Activated T-cell treated with anti-CD3 and anti-CD28 coated beads, Interleukin-2, amount 50 U/mL, for 72 hours (primary cell): ENCODE measurements around the gene PSMD9. TPM values are rescaled to one million over a fixed set of nuclear protein-coding genes. Genes with fewer than 3 reads are reported as not detected.

ENCODE experiments used
- ATAC-seq, 2 donors: fragments of 150-1000 bp; cut with Tn5 transposase; replicated peaks in 1 of 2; 2 replicates each; pipeline ENCODE4 v1.10.0; 2021; ENCODE audit warnings: moderate library complexity in 2 of 2, mild to moderate bottlenecking in 1 of 2
- DNase-seq, 2 donors: peaks; one replicate each; pipeline ENCODE4 v3.0.0; 2021 to 2022; ENCODE audit warnings: mixed read lengths in 1 of 2
- H3K27ac Mint-ChIP-seq: one replicate; pipeline ENCODE4 v1.8.0; 2022; ENCODE audit warnings: mild to moderate bottlenecking, moderate library complexity, mixed read lengths
- H3K27me3 Mint-ChIP-seq: one replicate; pipeline ENCODE4 v1.8.0; 2022; ENCODE audit warnings: low read depth, mixed read lengths
- H3K36me3 Mint-ChIP-seq, 2 donors: one replicate each; pipeline ENCODE4 v1.8.0; 2022; ENCODE audit warnings: mixed read lengths in 2 of 2, mild to moderate bottlenecking in 1 of 2; ENCODE audit not compliant: insufficient read depth in 2 of 2
- H3K4me1 Mint-ChIP-seq: one replicate; pipeline ENCODE4 v1.8.0; 2022; ENCODE audit warnings: low read depth, mixed read lengths
- H3K4me3 Mint-ChIP-seq, 2 donors: one replicate each; pipeline ENCODE4 v1.8.0; 2022; ENCODE audit warnings: mild to moderate bottlenecking in 2 of 2, mixed read lengths in 2 of 2, moderate library complexity in 2 of 2
- H3K9me3 Mint-ChIP-seq, 2 donors: one replicate each; pipeline ENCODE4 v1.8.0; 2022; ENCODE audit warnings: mixed read lengths in 2 of 2
- total RNA-seq, 2 donors: library from RNA; stranded (reverse); gene quantifications; one replicate each; pipeline ENCODE4 v1.2.3, GENCODE V29; 2022

Gene PSMD9
- total RNA-seq, 2 donors from 2014 or later: 56.9 to 85.7 TPM

DNA sequence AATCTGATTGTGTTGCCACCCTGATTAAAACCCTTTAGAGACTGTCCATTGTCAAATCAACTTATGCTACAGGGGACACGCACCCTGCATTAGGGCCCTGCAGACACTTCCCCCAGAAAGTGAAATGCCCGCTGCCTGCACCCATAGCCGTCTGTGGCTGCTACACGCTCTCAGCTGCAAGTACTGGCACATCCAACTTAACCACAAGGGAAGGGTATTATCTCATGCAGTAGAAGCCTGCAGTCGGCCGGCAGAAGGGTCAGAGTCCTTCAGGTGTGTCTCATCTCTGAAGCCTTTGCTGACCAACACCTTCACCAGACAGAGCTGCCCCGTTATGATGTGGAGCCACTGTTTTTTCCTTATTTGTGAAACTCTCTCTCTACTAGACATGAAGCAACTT is 50.6 kb downstream of the PSMD9 start:
- ATAC-seq (no peak), DNase-seq (no peak)
- Mint-ChIP-seq H3K4me1 (peaks cover 8% of the 10 kb centered on the region), H3K27ac (no peak overlapping the region), H3K36me3 (peaks cover 1 to 2% of the 10 kb centered on the region in 2 donors), H3K4me3 (no peak overlapping the region), H3K9me3 (peaks cover 0 to 1% of the 10 kb centered on the region in 2 donors), H3K27me3 (no peaks in the 10 kb centered on the region)

DNA sequence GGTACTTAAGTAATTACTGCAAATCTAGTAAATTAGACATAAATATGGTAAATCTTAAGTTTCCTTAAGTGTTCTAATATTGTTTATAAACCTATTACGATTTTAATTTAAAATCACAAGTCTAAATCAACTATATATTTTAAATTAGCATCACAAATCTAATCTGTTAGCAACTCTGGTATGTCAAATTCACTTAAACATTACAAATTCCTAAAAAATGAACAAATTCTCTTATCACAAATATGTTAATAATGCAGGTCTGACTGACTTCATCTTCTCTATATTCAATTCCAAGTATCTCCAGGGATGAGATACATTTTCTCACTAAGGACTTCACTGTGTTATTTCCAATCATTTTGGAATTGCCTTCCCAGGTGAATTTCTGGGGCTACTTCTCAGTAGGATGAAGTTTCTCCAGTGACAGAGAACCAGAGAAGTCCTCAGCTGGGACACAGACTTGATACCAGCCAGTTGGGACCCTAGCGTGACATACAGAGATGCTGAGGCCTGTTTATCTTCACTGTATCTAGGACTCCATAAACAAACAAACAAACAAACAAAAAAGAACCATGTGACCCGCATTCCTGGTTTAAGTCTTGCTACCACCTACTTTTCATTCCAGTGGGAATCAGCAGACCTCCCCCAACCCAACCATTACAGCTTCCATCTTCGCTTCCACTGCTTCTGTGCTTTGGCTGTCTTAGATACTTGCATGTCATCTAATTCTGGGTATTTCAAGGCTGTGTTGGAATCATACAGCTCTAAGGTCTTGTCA is 51.6 kb downstream of the PSMD9 start:
- H3K36me3 Mint-ChIP-seq: peaks cover 1 to 2% of the 10 kb centered on the region in 2 donors
- H3K4me1 Mint-ChIP-seq: peaks cover 8% of the 10 kb centered on the region
- no peak overlapping the region for H3K4me3 Mint-ChIP-seq
- H3K27me3 Mint-ChIP-seq: no peaks in the 10 kb centered on the region
- H3K27ac Mint-ChIP-seq: no peak overlapping the region
- no peak for ATAC-seq
- no peak for DNase-seq
- peaks cover 0 to 1% of the 10 kb centered on the region in 2 donors for H3K9me3 Mint-ChIP-seq

DNA sequence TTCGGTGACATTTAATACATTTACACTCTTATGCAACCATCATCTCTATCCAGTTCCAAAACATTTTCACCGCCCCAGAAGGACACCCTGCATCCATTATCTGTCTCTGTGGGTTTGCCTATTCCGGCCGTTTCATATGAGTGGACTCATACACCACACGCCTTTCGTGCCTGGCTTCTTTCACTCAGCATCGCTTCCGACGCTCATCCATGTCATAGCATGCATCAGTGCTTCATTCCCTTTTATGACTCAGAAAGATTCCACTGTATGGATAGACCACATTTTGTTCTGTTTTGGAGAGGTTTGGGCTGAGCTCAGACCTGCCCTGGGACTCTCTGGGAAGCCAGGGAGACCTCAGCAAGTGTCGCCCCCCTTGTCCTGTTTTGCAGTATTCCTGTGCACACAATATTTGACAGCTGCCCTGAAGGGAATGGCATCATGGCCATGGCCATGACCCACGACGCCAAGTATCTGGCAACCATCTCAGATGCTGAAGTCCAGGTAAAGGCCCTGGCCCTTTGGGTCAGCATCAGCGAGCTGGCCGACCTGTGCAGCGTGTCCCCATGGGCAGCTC is 53.6 kb downstream of the PSMD9 start:
- no peak for DNase-seq
- peaks cover 1 to 2% of the 10 kb centered on the region in 2 donors for H3K36me3 Mint-ChIP-seq
- H3K27me3 Mint-ChIP-seq: no peaks in the 10 kb centered on the region
- H3K4me3 Mint-ChIP-seq: no peak overlapping the region
- H3K4me1 Mint-ChIP-seq: peaks cover 8% of the 10 kb centered on the region
- peaks cover 0 to 1% of the 10 kb centered on the region in 2 donors for H3K9me3 Mint-ChIP-seq
- ATAC-seq: no peak
- H3K27ac Mint-ChIP-seq: no peak overlapping the region

DNA sequence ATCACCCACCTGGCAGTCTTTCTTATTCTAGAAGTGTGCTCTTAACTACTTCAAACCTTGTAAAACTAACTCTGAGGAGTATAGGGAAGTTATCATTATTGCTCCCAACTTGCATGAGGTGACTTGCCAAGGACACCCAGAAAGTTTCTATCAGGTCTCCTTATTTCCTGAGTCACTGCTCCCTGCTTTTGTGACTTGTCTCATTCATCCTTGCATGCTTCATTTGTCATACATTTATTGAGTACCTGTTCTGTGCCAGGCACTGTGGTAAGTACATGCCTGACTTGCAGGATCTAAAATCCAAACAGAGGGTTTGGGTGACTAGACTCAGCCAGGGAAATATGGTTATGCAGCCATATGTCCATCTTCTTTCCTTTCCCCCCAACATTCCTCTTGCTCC is 55.3 kb downstream of the PSMD9 start:
- Mint-ChIP-seq H3K4me1 (no peaks in the 10 kb centered on the region), H3K4me3 (no peak overlapping the region), H3K9me3 (no peaks in the 10 kb centered on the region), H3K27me3 (no peaks in the 10 kb centered on the region), H3K27ac (no peak overlapping the region), H3K36me3 (peaks cover 0 to under 1% of the 10 kb centered on the region in 2 donors)
- ATAC-seq (no peak), DNase-seq (no peak)

DNA sequence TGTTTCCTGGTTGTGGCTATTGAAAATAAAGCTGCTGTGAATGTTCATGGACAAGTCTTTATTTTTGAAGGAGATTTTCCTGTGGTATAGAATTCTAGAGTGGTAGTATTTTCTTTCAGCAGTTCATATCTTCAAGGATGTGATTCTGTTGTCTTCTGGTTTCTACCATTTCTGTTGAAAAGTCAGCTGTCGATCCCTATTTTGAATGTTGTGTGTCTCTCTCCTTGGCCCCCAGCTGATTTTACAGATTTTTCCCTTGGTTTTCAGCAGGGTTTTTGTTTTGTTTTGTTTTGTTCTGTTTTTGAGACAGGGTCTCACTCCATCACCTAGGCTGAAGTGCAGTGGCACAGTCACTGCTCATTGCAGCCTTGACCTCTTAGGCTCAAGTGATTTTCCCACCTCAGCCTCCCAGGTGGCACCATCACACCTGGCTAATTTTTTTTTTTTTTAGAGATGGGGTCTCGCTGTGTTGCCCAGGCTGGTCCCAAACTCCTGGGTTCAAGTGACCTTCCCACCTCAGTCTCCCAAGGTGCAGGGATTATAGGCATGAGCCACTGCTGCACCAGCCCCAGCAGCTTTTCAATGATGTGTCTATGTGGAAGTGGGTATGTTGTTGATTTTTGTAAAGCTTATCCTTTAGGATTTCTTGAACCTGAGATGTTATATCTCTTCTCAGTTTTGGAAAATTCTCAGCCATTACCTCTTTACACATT is 57.9 kb downstream of the PSMD9 start:
- no peaks in the 10 kb centered on the region for H3K9me3 Mint-ChIP-seq
- no peaks in the 10 kb centered on the region for H3K4me1 Mint-ChIP-seq
- no peak overlapping the region for H3K4me3 Mint-ChIP-seq
- no peak overlapping the region for H3K27ac Mint-ChIP-seq
- no peaks in the 10 kb centered on the region for H3K36me3 Mint-ChIP-seq
- no peaks in the 10 kb centered on the region for H3K27me3 Mint-ChIP-seq
- ATAC-seq: no peak
- no peak for DNase-seq

DNA sequence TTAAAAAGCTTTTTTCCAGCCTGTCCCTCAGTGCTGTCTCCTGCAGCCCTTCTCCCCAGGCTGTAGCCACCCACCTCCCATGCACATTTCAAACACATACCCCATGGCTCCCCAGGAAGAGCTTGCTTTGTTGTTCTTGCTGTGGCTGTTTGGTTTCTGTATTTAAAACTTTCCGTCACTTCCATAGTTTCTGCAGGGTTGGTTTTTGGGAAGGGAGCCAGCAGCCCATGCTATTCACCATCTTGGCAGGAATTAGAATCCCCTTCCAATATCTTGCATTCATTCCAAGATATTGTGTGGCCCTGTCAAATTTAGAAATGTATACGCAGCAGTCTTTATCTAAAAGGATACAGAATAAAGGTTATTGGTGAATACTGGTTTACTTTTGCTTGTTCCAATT is 59.4 kb downstream of the PSMD9 start:
- no peak for DNase-seq
- H3K4me3 Mint-ChIP-seq: no peak overlapping the region
- no peak overlapping the region for H3K27ac Mint-ChIP-seq
- H3K27me3 Mint-ChIP-seq: no peaks in the 10 kb centered on the region
- no peaks in the 10 kb centered on the region for H3K36me3 Mint-ChIP-seq
- H3K4me1 Mint-ChIP-seq: no peaks in the 10 kb centered on the region
- no peaks in the 10 kb centered on the region for H3K9me3 Mint-ChIP-seq
- no peak for ATAC-seq

DNA sequence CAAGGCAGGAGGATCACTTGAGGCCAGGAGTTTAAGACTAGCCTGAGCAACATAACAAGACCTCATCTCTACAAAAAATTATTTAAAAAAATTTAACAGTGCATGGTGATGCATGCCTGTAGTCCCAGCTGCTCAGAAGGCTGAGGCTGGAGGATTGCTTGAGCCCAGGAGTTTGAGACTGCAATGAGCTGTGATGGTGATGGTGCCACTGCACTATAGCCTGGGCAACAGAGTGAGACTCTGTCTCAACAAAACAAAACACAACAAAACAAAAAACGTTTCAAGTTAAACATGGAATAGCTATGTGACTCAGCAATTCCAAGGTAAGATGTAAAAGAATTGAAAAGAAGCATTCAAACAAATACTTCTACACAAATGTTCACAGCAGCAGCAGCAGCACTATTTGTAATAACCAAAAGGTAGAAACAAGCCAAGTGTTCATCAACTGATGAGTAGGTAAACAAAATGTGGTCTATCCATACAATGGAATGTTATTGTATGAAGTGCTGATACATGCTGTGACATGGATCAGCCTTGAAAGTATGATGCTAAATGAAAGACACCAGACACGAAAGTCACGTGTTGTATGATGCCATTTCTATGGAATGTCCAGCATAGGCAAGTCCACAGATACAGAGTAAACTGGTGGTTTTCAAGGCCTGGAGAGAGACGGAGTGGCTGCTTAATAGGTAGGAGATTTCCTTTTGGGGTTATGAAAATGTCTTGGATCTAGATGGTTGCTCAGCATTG is 61.2 kb downstream of the PSMD9 start:
- H3K4me1 Mint-ChIP-seq: no peaks in the 10 kb centered on the region
- no peak overlapping the region for H3K27ac Mint-ChIP-seq
- no peaks in the 10 kb centered on the region for H3K36me3 Mint-ChIP-seq
- DNase-seq (no peak), ATAC-seq (no peak)
- H3K4me3 Mint-ChIP-seq: no peak overlapping the region
- no peaks in the 10 kb centered on the region for H3K9me3 Mint-ChIP-seq
- no peaks in the 10 kb centered on the region for H3K27me3 Mint-ChIP-seq

DNA sequence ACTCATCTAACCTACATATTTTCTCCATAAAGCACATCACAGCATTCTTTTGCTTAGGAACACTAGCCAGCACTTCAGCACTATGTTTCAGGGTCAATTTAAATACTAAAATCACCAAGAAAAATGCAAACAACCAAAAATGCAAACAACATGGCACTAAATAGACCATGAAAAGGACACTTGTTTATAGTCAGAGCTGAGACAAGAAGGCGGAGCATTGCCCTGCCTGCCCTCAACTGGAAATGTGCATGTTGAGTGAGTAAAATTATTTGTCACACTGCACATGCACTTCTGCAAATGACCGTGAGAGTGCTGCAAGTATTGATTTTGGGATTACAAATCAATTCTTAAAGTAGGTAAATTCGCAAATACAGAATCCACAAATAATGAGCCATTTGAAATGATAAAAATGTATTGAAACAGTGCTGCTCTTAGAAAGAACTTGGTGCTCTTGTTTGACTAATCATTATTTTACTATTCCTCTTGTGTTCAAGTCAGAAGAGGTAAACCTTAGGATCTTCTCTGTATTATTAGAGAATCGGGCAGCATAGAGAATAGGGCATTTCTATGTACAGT is 64.6 kb downstream of the PSMD9 start:
- no peak overlapping the region for H3K27ac Mint-ChIP-seq
- ATAC-seq: no peak
- H3K36me3 Mint-ChIP-seq: no peaks in the 10 kb centered on the region
- H3K9me3 Mint-ChIP-seq: no peaks in the 10 kb centered on the region
- no peak for DNase-seq
- no peak overlapping the region for H3K4me3 Mint-ChIP-seq
- no peaks in the 10 kb centered on the region for H3K27me3 Mint-ChIP-seq
- no peaks in the 10 kb centered on the region for H3K4me1 Mint-ChIP-seq

DNA sequence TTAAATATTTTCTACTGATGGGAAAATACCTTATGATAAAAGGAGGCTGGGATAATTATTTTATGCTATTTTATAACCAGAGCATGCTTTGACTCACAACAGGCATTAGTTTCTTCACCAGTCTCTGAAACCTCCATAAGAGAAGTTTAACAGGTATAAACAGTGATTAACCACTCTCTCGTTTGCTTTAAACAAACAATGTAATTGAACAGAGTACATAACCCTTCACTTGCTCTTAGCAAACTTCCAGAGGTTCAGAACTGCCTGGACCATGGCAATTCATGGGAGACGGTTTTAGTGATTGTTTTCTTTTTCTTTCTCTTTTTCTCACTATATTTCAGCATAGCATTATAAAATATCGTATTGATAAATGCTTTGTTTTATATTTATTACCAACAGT is 65.1 kb downstream of the PSMD9 start:
- Mint-ChIP-seq H3K27me3 (no peaks in the 10 kb centered on the region), H3K36me3 (no peaks in the 10 kb centered on the region), H3K4me3 (no peak overlapping the region), H3K9me3 (no peaks in the 10 kb centered on the region), H3K4me1 (no peaks in the 10 kb centered on the region), H3K27ac (no peak overlapping the region)
- ATAC-seq: no peak
- no peak for DNase-seq

DNA sequence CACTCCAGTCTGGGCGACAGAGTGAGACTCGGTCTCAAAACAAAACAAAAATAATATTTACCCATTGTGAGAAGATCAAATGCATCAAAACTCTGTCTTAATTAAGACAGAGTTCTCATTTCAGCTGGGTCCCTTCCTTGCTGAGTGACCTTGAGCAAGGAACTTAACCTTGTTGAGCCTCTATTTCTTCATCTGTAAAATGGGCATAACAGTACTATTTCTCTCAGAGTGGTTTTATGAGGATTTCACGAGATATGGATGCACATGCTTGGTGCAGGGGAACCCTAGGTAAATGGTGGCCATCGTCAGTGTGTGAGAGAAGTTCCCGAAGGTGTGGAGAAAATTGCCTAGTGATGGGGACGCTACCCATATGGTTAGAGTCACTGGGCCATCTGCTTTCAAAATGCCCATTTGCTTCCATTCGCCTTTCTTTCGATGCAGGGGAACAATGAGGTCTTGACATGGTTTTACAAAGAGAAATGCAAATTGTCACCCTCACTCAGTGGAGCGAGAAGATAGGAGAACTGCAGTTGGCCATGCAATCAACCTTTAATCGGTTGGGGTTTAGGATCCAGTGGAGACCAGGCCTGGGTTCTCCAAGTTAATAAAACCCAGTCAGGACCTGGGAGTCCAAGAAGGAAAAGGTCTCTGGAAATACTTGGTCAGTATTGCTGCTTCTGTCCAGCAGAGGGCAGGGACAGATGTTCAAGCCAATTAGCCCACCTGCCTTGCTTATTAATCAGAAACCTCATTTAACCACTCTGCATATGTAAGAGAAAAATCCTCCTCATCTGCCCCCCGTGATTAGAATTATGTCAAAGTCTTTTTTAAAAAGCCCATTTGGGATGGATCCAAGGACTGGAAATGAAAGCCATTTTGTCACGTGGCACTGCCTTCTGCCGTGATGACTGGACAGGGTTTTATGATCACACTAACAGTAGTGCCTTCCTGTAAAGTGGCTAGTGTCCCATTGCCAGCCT is 67.0 kb downstream of the PSMD9 start:
- Mint-ChIP-seq H3K9me3 (no peaks in the 10 kb centered on the region), H3K4me1 (no peaks in the 10 kb centered on the region), H3K36me3 (no peaks in the 10 kb centered on the region), H3K4me3 (no peak overlapping the region), H3K27ac (no peak overlapping the region), H3K27me3 (no peaks in the 10 kb centered on the region)
- ATAC-seq: no peak
- DNase-seq: no peak

DNA sequence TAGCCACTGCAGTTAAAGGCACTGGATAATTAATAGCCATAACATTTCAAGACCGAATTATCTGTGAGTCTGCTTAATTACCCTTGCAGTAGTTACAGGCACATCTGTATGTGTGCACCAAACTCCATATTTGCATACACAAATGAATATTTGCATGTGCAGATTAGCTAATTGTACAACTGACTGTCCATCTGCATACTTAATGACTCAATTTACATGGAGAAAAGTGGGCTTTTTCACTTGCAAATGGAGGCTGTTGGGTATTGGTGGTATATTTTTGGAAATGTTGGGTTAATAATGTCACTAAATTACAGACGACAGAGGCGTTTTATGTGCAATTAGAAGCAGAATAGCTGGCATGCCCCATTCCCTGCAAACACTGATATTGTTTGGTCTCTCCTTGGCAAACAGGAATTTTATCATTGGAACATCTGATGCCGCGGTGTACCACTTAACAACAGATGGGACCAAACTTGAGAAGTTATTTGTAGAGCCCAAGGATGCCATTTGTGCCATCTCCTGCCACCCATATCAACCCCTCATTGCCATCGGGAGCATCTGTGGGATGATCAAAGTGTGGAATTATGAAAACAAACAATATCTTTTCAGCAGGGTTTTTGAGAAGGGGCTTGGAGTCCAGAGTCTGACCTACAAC is 69.4 kb downstream of the PSMD9 start:
- Mint-ChIP-seq H3K27me3 (no peaks in the 10 kb centered on the region), H3K4me1 (no peaks in the 10 kb centered on the region), H3K9me3 (no peaks in the 10 kb centered on the region), H3K36me3 (no peaks in the 10 kb centered on the region), H3K4me3 (no peak overlapping the region), H3K27ac (no peak overlapping the region)
- DNase-seq: no peak
- no peak for ATAC-seq
